Neural progenitor cell (in vitro differentiated cells): ENCODE results near the gene HDAC4. TPM values are rescaled to one million over a fixed set of nuclear protein-coding genes. Genes with fewer than 3 reads are reported as not detected.

Experiments used
- DNase-seq: peaks from one replicate; pipeline ENCODE4 v3.0.0-alpha.2; 2016; ENCODE audit warnings: low spot score
- H2AFZ ChIP-seq: fragments of 200-600 bp; sonication (generic); replicated peaks from 2 replicates; pipeline ENCODE4 v1.6.1; 2016; ENCODE audit warnings: antibody characterized with exemption
- H3F3A ChIP-seq: fragments of 200-600 bp; sonication (generic); 2 replicates; pipeline ENCODE4 v1.6.1; 2016; ENCODE audit warnings: antibody characterized with exemption, low read depth
- H3K27ac ChIP-seq: fragments of 200-600 bp; sonication (generic); 2 replicates; pipeline ENCODE4 v1.5.1; 2016; ENCODE audit warnings: mild to moderate bottlenecking
- H3K27me3 ChIP-seq: fragments of 200-600 bp; sonication (generic); 2 replicates; pipeline ENCODE4 v1.6.1; 2016; ENCODE audit warnings: mild to moderate bottlenecking, moderate library complexity
- H3K36me3 ChIP-seq: fragments of 200-600 bp; sonication (generic); 2 replicates; pipeline ENCODE4 v1.5.1; 2016
- H3K4me1 ChIP-seq: fragments of 200-600 bp; sonication (generic); 2 replicates; pipeline ENCODE4 v1.6.1; 2016; ENCODE audit warnings: mixed run types
- H3K4me2 ChIP-seq: fragments of 200-600 bp; sonication (generic); 2 replicates; pipeline ENCODE4 v1.6.1; 2016
- H3K4me3 ChIP-seq: fragments of 200-600 bp; sonication (generic); 2 replicates; pipeline ENCODE4 v1.5.1; 2016
- H3K79me2 ChIP-seq: fragments of 200-600 bp; sonication (generic); 2 replicates; pipeline ENCODE4 v1.6.1; 2016; ENCODE audit warnings: low read depth
- H3K9ac ChIP-seq: fragments of 200-600 bp; sonication (generic); 2 replicates; pipeline ENCODE4 v1.6.1; 2016
- H3K9me3 ChIP-seq: fragments of 200-600 bp; sonication (generic); 2 replicates; pipeline ENCODE4 v1.5.1; 2016; ENCODE audit warnings: low read depth
- H4K20me1 ChIP-seq: fragments of 200-600 bp; sonication (generic); 2 replicates; pipeline ENCODE4 v1.6.1; 2016; ENCODE audit warnings: low read depth
- H3K27ac Mint-ChIP-seq: 3 replicates; pipeline ENCODE4 v1.8.0; 2021; ENCODE audit warnings: mixed read lengths
- H3K27me3 Mint-ChIP-seq: 2 replicates; pipeline ENCODE4 v1.8.0; 2022; ENCODE audit warnings: low read depth, mild to moderate bottlenecking, inconsistent platforms, moderate library complexity, mixed read lengths; ENCODE audit not compliant: insufficient read depth
- H3K36me3 Mint-ChIP-seq: 3 replicates; pipeline ENCODE4 v1.8.0; 2021; ENCODE audit warnings: mixed read lengths
- H3K4me1 Mint-ChIP-seq: 3 replicates; pipeline ENCODE4 v1.8.0; 2021; ENCODE audit warnings: mixed read lengths
- H3K4me3 Mint-ChIP-seq: 3 replicates; pipeline ENCODE4 v1.8.0; 2021; ENCODE audit warnings: mild to moderate bottlenecking, moderate library complexity, mixed read lengths
- H3K9me3 Mint-ChIP-seq: 3 replicates; pipeline ENCODE4 v1.8.0; 2020; ENCODE audit warnings: mixed read lengths
- EZH2 ChIP-seq: fragments of 200-600 bp; sonication (generic); IDR thresholded peaks from 2 replicates; pipeline ENCODE4 v1.6.1; 2017; ENCODE audit warnings: antibody characterized with exemption, mild to moderate bottlenecking, moderate library complexity
- EZH2phosphoT487 ChIP-seq: fragments of 200-600 bp; sonication (generic); IDR thresholded peaks from 2 replicates; pipeline ENCODE4 v1.6.1; 2017; ENCODE audit warnings: antibody characterized with exemption
- total RNA-seq: library from RNA; depleted of rRNA; stranded (reverse); fragments of >200 nt; gene quantifications from 2 replicates; pipeline ENCODE4 v1.2.3, GENCODE V29; 2015; ENCODE audit warnings: low replicate concordance
- TF ChIP-seq, protein P1 (sequence below): fragments of 200-600 bp; sonication (generic); IDR thresholded peaks from 2 replicates; pipeline ENCODE4 v1.5.1; 2017; ENCODE audit warnings: antibody characterized with exemption, mild to moderate bottlenecking

The HDAC4 gene
- total RNA-seq, 1 donor from 2014 or later, result 36.0 TPM

DNA sequence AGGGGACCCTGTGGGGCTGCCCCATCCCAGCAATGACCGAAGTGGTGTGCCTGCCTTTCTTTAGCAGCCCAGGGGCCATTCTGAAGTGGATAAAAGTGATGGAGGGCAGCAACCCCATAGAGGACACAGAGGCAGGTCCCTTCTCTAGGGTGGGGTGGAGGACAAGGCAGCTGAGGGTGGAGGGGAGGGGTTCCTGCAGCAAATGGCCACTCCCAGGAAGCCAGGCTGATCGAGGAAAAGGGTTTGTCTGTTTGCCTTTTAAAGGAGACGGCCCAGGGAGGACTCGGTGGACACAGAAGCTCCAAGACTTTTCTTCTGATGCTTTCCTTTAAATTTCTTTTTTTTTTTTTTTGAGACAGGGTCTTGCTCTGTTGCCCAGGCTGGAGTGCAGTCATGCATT, 280.2 kb downstream of the HDAC4 start:
- TF ChIP-seq EZH2phosphoT487 (no peak), EZH2 (no peak)
- TF ChIP-seq, protein P1, sequence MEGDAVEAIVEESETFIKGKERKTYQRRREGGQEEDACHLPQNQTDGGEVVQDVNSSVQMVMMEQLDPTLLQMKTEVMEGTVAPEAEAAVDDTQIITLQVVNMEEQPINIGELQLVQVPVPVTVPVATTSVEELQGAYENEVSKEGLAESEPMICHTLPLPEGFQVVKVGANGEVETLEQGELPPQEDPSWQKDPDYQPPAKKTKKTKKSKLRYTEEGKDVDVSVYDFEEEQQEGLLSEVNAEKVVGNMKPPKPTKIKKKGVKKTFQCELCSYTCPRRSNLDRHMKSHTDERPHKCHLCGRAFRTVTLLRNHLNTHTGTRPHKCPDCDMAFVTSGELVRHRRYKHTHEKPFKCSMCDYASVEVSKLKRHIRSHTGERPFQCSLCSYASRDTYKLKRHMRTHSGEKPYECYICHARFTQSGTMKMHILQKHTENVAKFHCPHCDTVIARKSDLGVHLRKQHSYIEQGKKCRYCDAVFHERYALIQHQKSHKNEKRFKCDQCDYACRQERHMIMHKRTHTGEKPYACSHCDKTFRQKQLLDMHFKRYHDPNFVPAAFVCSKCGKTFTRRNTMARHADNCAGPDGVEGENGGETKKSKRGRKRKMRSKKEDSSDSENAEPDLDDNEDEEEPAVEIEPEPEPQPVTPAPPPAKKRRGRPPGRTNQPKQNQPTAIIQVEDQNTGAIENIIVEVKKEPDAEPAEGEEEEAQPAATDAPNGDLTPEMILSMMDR, result no peak
- H3K36me3 Mint-ChIP-seq, result peaks cover 17% of the 10 kb centered on the region
- no peak overlapping the region for H2AFZ ChIP-seq
- H3K4me1 ChIP-seq, result no peaks in the 10 kb centered on the region
- peaks cover 2% of the 10 kb centered on the region for H3K27me3 Mint-ChIP-seq
- H3K79me2 ChIP-seq, result no peaks in the 10 kb centered on the region
- no peak overlapping the region for H3K27ac Mint-ChIP-seq
- no peak overlapping the region for H3K4me2 ChIP-seq
- H3K9ac ChIP-seq, result no peak overlapping the region
- H3K4me1 Mint-ChIP-seq, result peaks cover 7% of the 10 kb centered on the region
- DNase-seq, result no peak
- H3K9me3 ChIP-seq, result no peaks in the 10 kb centered on the region
- no peaks in the 10 kb centered on the region for H3K36me3 ChIP-seq
- no peak overlapping the region for H3K27ac ChIP-seq
- peaks cover 8% of the 10 kb centered on the region for H3F3A ChIP-seq
- H3K4me3 ChIP-seq, result no peak overlapping the region
- H3K9me3 Mint-ChIP-seq, result no peaks in the 10 kb centered on the region
- no peak overlapping the region for H3K4me3 Mint-ChIP-seq
- no peaks in the 10 kb centered on the region for H4K20me1 ChIP-seq
- no peaks in the 10 kb centered on the region for H3K27me3 ChIP-seq

DNA sequence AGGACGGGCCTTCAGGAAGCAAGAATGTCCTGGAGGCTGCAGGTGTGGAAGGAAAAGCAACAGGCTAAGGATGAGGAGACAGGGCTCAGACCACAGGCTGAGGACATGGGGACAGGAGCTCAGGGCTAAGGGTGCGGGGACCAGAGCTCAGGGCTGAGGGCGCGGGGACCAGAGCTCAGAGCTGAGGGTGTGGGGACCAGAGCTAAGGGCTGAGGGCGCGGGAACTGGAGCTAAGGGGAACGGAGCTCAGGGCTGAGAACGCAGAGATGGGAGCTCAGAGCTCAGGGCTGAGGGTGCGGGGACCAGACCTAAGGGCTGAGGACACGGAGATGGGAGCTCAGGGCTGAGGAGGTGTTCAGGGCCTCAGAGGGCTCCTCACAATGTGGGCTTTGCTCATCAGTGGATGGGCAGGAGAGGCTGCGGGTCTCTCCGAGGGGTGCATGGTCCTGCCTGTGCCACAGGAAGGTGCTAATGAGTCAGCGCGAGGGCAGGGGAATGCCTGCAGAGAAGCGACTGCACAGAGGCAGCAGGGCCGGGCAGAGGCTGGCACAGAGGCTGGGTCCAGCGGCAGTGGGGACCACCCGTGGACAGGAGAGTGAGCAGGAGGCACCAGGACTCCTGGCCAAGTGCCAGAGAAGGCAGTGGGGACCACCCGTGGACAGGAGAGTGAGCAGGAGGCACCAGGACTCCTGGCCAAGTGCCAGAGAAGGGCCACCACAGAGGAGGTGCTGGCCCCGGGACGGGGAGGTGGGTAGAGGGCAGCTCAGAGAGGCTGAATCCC, 281.3 kb downstream of the HDAC4 start:
- Histone ChIP-seq H3K27me3 (no peaks in the 10 kb centered on the region), H3K79me2 (no peaks in the 10 kb centered on the region), H3K36me3 (no peaks in the 10 kb centered on the region), H3F3A (peaks cover 1% of the 10 kb centered on the region), H4K20me1 (no peaks in the 10 kb centered on the region), H2AFZ (no peak overlapping the region), H3K9me3 (no peaks in the 10 kb centered on the region), H3K27ac (no peak overlapping the region), H3K9ac (no peak overlapping the region), H3K4me1 (no peaks in the 10 kb centered on the region), H3K4me3 (no peak overlapping the region), H3K4me2 (no peak overlapping the region)
- peaks cover 5% of the 10 kb centered on the region for H3K27me3 Mint-ChIP-seq
- H3K9me3 Mint-ChIP-seq, result no peaks in the 10 kb centered on the region
- H3K4me1 Mint-ChIP-seq, result peaks cover 9% of the 10 kb centered on the region
- no peak for DNase-seq
- TF ChIP-seq EZH2 (no peak), EZH2phosphoT487 (no peak)
- TF ChIP-seq, protein P1, result no peak
- H3K27ac Mint-ChIP-seq, result peak overlapping the region; percentile 48
- no peak overlapping the region for H3K4me3 Mint-ChIP-seq
- peaks cover 6% of the 10 kb centered on the region for H3K36me3 Mint-ChIP-seq

DNA sequence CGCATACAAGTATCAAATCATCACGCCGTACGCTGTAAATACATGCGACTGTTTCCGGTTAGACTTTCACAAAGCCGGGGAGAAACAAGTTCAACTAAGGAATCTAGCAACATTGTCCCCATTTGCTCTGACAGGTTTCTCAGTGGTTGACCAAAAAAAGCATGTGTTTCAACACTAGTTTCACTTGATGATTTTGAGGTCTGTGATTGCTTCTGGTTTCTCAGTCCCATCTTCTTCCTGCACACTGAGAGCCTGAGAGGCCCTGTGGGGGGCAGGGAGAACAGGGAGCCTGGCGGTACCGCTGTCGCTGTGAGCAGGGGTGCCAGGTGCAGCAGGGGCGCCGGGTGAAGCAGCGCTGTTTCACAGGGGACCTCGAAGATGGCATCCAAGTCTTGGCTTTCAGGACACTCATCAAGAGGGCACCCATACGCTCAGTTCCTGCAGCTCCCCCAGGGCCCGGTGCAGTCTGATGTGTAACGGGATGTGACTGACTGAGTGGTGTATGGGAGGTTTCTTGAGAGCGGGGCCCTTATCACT, 282.1 kb downstream of the HDAC4 start:
- Histone ChIP-seq H2AFZ (no peak overlapping the region), H3K9ac (no peak overlapping the region), H3K79me2 (no peaks in the 10 kb centered on the region), H3K4me2 (no peak overlapping the region), H3K27me3 (no peaks in the 10 kb centered on the region), H3K9me3 (no peaks in the 10 kb centered on the region), H3K27ac (no peak overlapping the region), H3F3A (no peaks in the 10 kb centered on the region), H4K20me1 (no peaks in the 10 kb centered on the region), H3K4me1 (no peaks in the 10 kb centered on the region), H3K36me3 (no peaks in the 10 kb centered on the region), H3K4me3 (no peak overlapping the region)
- no peak overlapping the region for H3K4me3 Mint-ChIP-seq
- peaks cover 3% of the 10 kb centered on the region for H3K36me3 Mint-ChIP-seq
- H3K27me3 Mint-ChIP-seq, result peaks cover 5% of the 10 kb centered on the region
- no peak for TF ChIP-seq EZH2phosphoT487
- TF ChIP-seq, protein P1, result no peak
- no peak for TF ChIP-seq EZH2
- no peaks in the 10 kb centered on the region for H3K9me3 Mint-ChIP-seq
- H3K4me1 Mint-ChIP-seq, result peaks cover 10% of the 10 kb centered on the region
- H3K27ac Mint-ChIP-seq, result peak overlapping the region; percentile 48
- DNase-seq, result no peak
